ENCODE data around the gene CEP57.
"Not testable (repeated sequence)": the region's sequence is repeated elsewhere in the genome, so short reads cannot be mapped to it uniquely, and the experiment has no call there.

The CEP57 gene

GRCh38 chr11:95835351-95835750 lies 45.1 kb downstream of the CEP57 start:
- TF ChIP-seq, protein P1, sequence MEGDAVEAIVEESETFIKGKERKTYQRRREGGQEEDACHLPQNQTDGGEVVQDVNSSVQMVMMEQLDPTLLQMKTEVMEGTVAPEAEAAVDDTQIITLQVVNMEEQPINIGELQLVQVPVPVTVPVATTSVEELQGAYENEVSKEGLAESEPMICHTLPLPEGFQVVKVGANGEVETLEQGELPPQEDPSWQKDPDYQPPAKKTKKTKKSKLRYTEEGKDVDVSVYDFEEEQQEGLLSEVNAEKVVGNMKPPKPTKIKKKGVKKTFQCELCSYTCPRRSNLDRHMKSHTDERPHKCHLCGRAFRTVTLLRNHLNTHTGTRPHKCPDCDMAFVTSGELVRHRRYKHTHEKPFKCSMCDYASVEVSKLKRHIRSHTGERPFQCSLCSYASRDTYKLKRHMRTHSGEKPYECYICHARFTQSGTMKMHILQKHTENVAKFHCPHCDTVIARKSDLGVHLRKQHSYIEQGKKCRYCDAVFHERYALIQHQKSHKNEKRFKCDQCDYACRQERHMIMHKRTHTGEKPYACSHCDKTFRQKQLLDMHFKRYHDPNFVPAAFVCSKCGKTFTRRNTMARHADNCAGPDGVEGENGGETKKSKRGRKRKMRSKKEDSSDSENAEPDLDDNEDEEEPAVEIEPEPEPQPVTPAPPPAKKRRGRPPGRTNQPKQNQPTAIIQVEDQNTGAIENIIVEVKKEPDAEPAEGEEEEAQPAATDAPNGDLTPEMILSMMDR (IDR thresholded peaks at IDR 0.05; ENCODE audit: low read depth, low read length) = no peak
- H3K4me3 ChIP-seq (ENCODE audit: low read depth, low read length) = no peak overlapping the region

DNA sequence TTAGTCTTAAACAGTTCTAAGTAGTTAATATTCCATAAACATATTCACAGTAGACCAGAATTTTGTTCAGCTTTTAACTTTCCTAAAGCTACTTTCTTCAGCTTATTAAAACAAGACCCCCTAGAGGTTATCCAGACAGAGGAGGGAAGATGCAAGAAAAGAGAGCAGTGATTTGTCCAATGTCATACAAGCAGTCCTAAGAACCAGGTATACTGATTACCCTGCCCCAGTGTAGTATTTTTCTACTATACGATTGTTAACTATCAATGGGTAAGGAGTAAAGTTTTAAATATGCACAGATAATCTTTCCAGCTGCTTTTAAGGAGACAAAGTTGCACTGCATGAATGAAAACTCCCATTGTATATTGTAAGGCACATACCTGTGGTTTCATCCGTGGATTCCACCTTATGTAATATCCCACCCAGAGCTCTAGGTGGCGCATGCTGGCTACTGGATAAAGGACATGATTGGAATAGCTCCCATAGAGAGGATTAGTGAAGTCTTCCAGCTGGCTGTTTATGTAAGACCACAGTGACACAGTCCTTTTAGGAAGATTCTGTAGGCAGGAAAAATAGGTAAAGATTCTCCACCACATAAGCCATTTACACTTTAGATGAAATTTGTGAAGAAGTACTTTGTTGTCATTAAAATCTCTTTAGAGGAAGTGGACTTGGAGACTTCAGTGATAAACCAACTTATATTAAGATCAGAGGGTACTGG lies 45.6 kb downstream of the CEP57 start:
- no peak overlapping the region for H3K4me3 ChIP-seq (ENCODE audit: low read depth, low read length)
- TF ChIP-seq, protein P1 (IDR thresholded peaks at IDR 0.05; ENCODE audit: low read depth, low read length) = peak; percentile 86

GRCh38 chr11:95845167-95845566 lies 54.9 kb downstream of the CEP57 start:
- TF ChIP-seq, protein P1 (IDR thresholded peaks at IDR 0.05; ENCODE audit: low read depth, low read length) = no peak
- no peak overlapping the region for H3K4me3 ChIP-seq (ENCODE audit: low read depth, low read length)

- TF ChIP-seq, protein P1 (IDR thresholded peaks at IDR 0.05; ENCODE audit: low read depth, low read length) = peak; percentile 28; the same call in 1 of the 2 replicates
- no peak overlapping the region for H3K4me3 ChIP-seq (ENCODE audit: low read depth, low read length)
Observed at GRCh38 chr11:95849087-95849825, 59.0 kb downstream of the CEP57 start.

DNA sequence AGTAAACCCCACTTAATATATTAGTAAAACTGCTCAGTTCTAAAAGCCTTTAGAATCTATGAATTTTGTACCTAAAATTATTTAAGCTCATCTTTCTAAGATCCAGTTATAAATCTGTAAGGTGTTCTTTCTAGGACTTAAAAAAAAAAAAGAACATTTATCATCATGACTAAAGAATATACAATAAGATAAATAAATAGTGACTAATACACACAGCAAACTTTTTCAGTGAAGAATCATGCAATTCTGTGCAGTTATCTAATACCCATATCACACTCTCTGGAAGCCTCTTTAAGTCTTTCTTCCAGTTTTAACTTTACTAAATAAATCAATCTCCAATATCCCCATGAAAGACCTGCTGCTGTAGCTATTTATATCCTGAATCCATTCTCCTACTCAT lies 59.8 kb downstream of the CEP57 start:
- TF ChIP-seq, protein P1 (IDR thresholded peaks at IDR 0.05; ENCODE audit: low read depth, low read length) = no peak
- H3K4me3 ChIP-seq (ENCODE audit: low read depth, low read length) = no peak overlapping the region

DNA sequence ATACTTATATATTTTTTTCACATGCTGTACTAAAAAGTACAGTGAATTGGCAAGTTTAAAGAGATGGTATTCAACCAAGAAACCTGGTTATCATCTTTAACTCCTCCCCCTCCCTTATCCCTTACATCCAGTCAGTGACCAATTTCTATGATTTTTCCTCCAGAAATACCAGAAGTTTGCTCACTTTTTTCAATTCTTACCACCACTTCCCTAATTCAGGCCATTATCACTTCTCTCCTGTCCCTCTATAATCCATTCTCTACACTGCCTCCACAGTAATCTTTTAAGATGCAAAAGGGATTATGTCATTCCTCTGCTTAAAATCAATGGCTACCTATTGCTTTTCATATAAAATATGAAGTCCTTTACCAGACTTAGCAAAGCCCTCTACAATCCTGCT lies 62.8 kb downstream of the CEP57 start:
- TF ChIP-seq, protein P1 (IDR thresholded peaks at IDR 0.05; ENCODE audit: low read depth, low read length) = no peak
- no peak overlapping the region for H3K4me3 ChIP-seq (ENCODE audit: low read depth, low read length)

DNA sequence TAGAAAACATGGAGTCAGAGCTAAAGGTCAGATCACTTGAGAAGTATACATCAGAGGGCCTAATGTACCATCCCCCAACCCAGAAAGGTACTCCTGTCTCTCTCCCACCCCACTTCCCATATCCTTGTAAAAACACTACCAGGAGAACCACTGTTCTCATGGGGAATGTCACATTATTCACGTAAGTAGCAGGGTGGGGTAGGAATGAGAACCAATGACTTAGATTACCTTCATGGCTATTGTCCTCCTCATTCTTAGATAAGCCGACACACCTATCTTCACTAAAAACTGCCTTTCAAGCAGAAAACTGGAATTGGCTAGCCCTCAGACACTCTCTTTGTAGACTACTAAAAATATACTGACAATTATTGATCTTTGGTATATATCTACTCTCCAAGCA lies 63.6 kb downstream of the CEP57 start:
- no peak overlapping the region for H3K4me3 ChIP-seq (ENCODE audit: low read depth, low read length)
- TF ChIP-seq, protein P1 (IDR thresholded peaks at IDR 0.05; ENCODE audit: low read depth, low read length) = no peak

DNA sequence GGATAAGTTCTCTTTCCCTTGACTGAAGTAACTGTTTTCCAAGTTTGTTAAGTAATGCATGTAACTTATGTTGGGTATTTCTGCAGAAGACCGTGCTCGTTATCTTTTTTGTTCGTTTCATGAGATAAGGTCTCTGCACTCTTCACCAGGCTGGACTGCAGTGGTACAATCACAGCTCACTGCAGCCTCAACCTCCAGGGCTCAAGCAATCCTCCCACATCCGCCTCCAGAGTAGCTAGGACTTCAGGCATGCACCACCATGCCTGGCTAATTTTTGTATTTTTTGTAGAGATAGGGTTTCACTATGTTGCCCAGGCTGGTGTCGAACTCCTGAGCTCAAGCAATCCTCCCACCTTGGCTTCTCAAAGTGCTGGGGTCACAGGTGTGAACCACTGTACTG lies 64.1 kb downstream of the CEP57 start:
- not testable (repeated sequence) for H3K4me3 ChIP-seq (ENCODE audit: low read depth, low read length)

GRCh38 chr11:95860024-95860423 lies 69.7 kb downstream of the CEP57 start:
- not testable (repeated sequence) for H3K4me3 ChIP-seq (ENCODE audit: low read depth, low read length)

All from WI38 (cell line).